HepG2 (cell line): ENCODE results near the gene DLG3. TPM values are rescaled to one million over a fixed set of nuclear protein-coding genes. Genes with fewer than 3 reads are reported as not detected.

Experiments
- ETS1 ChIP-seq: sonication (generic); formaldehyde crosslinking; IDR thresholded peaks from 2 replicates; pipeline ENCODE4 v1.4.0; 2020; ENCODE audit warnings: missing genetic modification reagents
- FOSL1 ChIP-seq: sonication (generic); formaldehyde crosslinking; IDR thresholded peaks from 2 replicates; pipeline ENCODE4 v1.9.0; 2021; ENCODE audit warnings: missing genetic modification reagents, borderline replicate concordance
- FOXM1 ChIP-seq: sonication (generic); formaldehyde crosslinking; IDR thresholded peaks from 2 replicates; pipeline ENCODE4 v1.5.0; 2020; ENCODE audit warnings: missing genetic modification reagents
- KAT8 ChIP-seq: IDR thresholded peaks from 2 replicates; pipeline ENCODE4 v1.6.1; 2016; ENCODE audit warnings: missing genetic modification reagents, missing compliant biosample characterization
- MNT ChIP-seq: fragments of 450-650 bp; IDR thresholded peaks from 2 replicates; pipeline ENCODE4 v1.6.1; 2016
- PCBP2 ChIP-seq: fragments of 200-400 bp; formaldehyde crosslinking; optimal IDR thresholded peaks from 2 replicates; pipeline ENCODE3; 2018; ENCODE audit warnings: low read length, low read depth; ENCODE audit not compliant: poor library complexity, severe bottlenecking
- SAFB2 ChIP-seq: sonication (generic); formaldehyde crosslinking; IDR thresholded peaks from 2 replicates; pipeline ENCODE4 v1.5.1; 2020; ENCODE audit warnings: missing genetic modification reagents, low read depth, mild to moderate bottlenecking, borderline replicate concordance
- SIX1 ChIP-seq: sonication (generic); formaldehyde crosslinking; IDR thresholded peaks from 2 replicates; pipeline ENCODE4 v1.4.0; 2020; ENCODE audit warnings: missing genetic modification reagents, borderline replicate concordance
- SMAD3 ChIP-seq: sonication (generic); formaldehyde crosslinking; IDR thresholded peaks from 2 replicates; pipeline ENCODE4 v1.4.0; 2020; ENCODE audit warnings: missing genetic modification reagents
- U2AF1 ChIP-seq: fragments of 200-400 bp; formaldehyde crosslinking; optimal IDR thresholded peaks from 2 replicates; pipeline ENCODE3; 2017; ENCODE audit warnings: mild to moderate bottlenecking, low read depth, low read length
- ZNF597 ChIP-seq: sonication (generic); formaldehyde crosslinking; IDR thresholded peaks from 2 replicates; pipeline ENCODE4 v1.5.0; 2020; ENCODE audit warnings: missing genetic modification reagents
- ZXDC ChIP-seq: sonication (generic); formaldehyde crosslinking; IDR thresholded peaks from 2 replicates; pipeline ENCODE4 v1.5.0; 2020; ENCODE audit warnings: mild to moderate bottlenecking, missing genetic modification reagents
- polyA plus RNA-seq, 8 experiments: library from polyadenylated mRNA; depleted of rRNA in 3 of 8; stranded (reverse) in 7 of 8; unstranded in 1 of 8; fragments of >200 nt; fragmentation: Illumina TruSeq in 4 of 8; extraction: Trizol in 4 of 8; gene quantifications; 2 replicates each; pipeline versions ENCODE4 v1.2.1 to v1.2.3, GENCODE V29; 2011 to 2016; ENCODE audit warnings: low read depth in 4 of 8, missing spikeins in 1 of 8, mixed read lengths in 1 of 8; ENCODE audit not compliant: insufficient read depth in 1 of 8
- total RNA-seq, 5 experiments: library from RNA; depleted of rRNA; stranded (reverse); fragments of >200 nt; fragmentation: Illumina TruSeq; extraction: Trizol; gene quantifications; 2 replicates each; pipeline ENCODE4 v1.2.3, GENCODE V29; 2016; ENCODE audit warnings: low read depth in 1 of 5
- TF ChIP-seq, protein P1 (sequence below): sonication (generic); formaldehyde crosslinking; IDR thresholded peaks from 2 replicates; pipeline ENCODE4 v1.4.0; 2020; ENCODE audit warnings: missing genetic modification reagents, borderline replicate concordance
- TF ChIP-seq, protein P2 (sequence below), 2 experiments: fragments of 450-650 bp in 1 of 2; sonication (generic) in 1 of 2; formaldehyde crosslinking; IDR thresholded peaks; 2 replicates each; pipeline versions ENCODE4 v1.5.0 to v1.8.0; 2020 to 2022; ENCODE audit warnings: mild to moderate bottlenecking in 1 of 2, missing genetic modification reagents in 1 of 2
- TF ChIP-seq, protein P3 (sequence below): sonication (generic); formaldehyde crosslinking; IDR thresholded peaks from 2 replicates; pipeline ENCODE4 v1.8.0; 2022; ENCODE audit warnings: low read depth, missing genetic modification reagents
- TF ChIP-seq, protein P4 (sequence below): sonication (generic); formaldehyde crosslinking; IDR thresholded peaks from 2 replicates; pipeline ENCODE4 v1.4.0; 2020; ENCODE audit warnings: mild to moderate bottlenecking, missing genetic modification reagents

DLG3 gene
- total and polyA plus RNA-seq, 2 of the 13 experiments (the other 11 are each of a cell fraction or from before 2014, with no cell fraction given) = 9.9 to 19.4 TPM

DNA sequence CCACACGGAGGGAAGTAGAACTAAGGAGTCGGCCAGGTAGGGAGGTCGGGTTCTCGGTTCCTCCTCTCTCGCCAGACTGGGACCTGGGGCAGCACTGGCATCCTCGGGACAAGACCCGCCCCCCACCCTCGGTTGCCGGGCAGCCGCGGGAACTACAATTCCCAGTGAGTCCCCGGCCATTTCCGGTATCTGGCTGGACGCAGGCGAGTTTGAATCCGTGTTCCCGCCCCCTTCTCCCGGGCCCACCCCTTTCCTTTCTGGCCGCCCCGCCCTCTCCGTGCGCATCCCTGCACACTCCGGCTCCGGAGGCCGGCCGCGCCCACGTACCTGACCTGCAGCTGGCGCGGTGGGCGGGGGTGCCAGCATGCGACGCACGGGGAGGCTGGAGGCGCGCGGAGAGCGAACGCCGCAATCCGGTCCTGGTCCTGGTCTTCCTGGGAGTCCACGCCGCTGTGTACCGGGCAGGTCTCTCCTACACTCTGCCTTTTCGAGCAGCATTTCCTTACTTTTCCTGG, 10.2 kb upstream of the DLG3 start (continued):
- TF ChIP-seq, protein P1, sequence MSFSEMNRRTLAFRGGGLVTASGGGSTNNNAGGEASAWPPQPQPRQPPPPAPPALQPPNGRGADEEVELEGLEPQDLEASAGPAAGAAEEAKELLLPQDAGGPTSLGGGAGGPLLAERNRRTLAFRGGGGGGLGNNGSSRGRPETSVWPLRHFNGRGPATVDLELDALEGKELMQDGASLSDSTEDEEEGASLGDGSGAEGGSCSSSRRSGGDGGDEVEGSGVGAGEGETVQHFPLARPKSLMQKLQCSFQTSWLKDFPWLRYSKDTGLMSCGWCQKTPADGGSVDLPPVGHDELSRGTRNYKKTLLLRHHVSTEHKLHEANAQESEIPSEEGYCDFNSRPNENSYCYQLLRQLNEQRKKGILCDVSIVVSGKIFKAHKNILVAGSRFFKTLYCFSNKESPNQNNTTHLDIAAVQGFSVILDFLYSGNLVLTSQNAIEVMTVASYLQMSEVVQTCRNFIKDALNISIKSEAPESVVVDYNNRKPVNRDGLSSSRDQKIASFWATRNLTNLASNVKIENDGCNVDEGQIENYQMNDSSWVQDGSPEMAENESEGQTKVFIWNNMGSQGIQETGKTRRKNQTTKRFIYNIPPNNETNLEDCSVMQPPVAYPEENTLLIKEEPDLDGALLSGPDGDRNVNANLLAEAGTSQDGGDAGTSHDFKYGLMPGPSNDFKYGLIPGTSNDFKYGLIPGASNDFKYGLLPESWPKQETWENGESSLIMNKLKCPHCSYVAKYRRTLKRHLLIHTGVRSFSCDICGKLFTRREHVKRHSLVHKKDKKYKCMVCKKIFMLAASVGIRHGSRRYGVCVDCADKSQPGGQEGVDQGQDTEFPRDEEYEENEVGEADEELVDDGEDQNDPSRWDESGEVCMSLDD (CRISPR knock-in tag) = no peak
- TF ChIP-seq U2AF1 (no peak), SIX1 (CRISPR knock-in tag) (no peak), SAFB2 (CRISPR knock-in tag) (no peak), SMAD3 (CRISPR knock-in tag) (no peak), MNT (no peak), KAT8 (CRISPR knock-in tag) (no peak), PCBP2 (no peak), ETS1 (no peak), FOXM1 (CRISPR knock-in tag) (no peak), ZNF597 (CRISPR knock-in tag) (no peak), ZXDC (CRISPR knock-in tag) (no peak), FOSL1 (no peak)
- TF ChIP-seq, protein P2, sequence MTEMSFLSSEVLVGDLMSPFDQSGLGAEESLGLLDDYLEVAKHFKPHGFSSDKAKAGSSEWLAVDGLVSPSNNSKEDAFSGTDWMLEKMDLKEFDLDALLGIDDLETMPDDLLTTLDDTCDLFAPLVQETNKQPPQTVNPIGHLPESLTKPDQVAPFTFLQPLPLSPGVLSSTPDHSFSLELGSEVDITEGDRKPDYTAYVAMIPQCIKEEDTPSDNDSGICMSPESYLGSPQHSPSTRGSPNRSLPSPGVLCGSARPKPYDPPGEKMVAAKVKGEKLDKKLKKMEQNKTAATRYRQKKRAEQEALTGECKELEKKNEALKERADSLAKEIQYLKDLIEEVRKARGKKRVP (CRISPR knock-in tag; IDR thresholded peaks at IDR 0.05) = no peak
- TF ChIP-seq, protein P3, sequence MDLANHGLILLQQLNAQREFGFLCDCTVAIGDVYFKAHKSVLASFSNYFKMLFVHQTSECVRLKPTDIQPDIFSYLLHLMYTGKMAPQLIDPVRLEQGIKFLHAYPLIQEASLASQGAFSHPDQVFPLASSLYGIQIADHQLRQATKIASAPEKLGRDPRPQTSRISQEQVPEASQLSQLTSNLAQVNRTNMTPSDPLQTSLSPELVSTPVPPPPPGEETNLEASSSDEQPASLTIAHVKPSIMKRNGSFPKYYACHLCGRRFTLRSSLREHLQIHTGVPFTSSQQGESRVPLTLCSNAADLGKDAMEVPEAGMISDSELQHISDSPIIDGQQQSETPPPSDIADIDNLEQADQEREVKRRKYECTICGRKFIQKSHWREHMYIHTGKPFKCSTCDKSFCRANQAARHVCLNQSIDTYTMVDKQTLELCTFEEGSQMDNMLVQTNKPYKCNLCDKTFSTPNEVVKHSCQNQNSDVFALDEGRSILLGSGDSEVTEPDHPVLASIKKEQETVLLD = no peak
- TF ChIP-seq, protein P4, sequence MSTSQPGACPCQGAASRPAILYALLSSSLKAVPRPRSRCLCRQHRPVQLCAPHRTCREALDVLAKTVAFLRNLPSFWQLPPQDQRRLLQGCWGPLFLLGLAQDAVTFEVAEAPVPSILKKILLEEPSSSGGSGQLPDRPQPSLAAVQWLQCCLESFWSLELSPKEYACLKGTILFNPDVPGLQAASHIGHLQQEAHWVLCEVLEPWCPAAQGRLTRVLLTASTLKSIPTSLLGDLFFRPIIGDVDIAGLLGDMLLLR = no peak
